Tibial artery (tissue), 4 donors: Measurements from ENCODE around the gene ARHGEF2.

Source experiments
- DNase-seq, 2 donors: peaks; one replicate each; pipeline ENCODE4 v3.0.0-alpha.2; 2019
- H3K27ac ChIP-seq, 2 donors: fragments of 200-600 bp; sonication (generic) in 1 of 2; 1 replicate in 1 of 2; 2 replicates in 1 of 2; pipeline ENCODE4 v1.5.1; 2018 to 2019; ENCODE audit warnings: mild to moderate bottlenecking in 1 of 2
- H3K27me3 ChIP-seq, 2 donors: fragments of 200-600 bp; sonication (generic) in 1 of 2; one replicate each; pipeline versions ENCODE4 v1.5.1 to v1.6.0; 2016 to 2019
- H3K36me3 ChIP-seq, 3 donors: fragments of 200-600 bp; sonication (generic) in 2 of 3; one replicate each; pipeline ENCODE4 v1.5.1; 2016 to 2019; ENCODE audit warnings: mild to moderate bottlenecking in 2 of 3
- H3K4me1 ChIP-seq, 4 donors: fragments of 200-600 bp; sonication (generic) in 2 of 4; 1 replicate in 3 of 4; 2 replicates in 1 of 4; pipeline ENCODE4 v1.5.1; 2016 to 2019
- H3K4me3 ChIP-seq, 2 donors: fragments of 200-600 bp; sonication (generic) in 1 of 2; 1 replicate in 1 of 2; 2 replicates in 1 of 2; pipeline ENCODE4 v1.5.1; 2018 to 2019; ENCODE audit warnings: mild to moderate bottlenecking in 2 of 2
- H3K9me3 ChIP-seq, 3 donors: fragments of 200-600 bp; sonication (generic) in 1 of 3; one replicate each; pipeline ENCODE4 v1.5.1; 2016 to 2019
- intact Hi-C: fragments of 100-400 bp; cut with DNase I; formaldehyde crosslinking; loops from one replicate; pipeline ENCODE4 v1.15.0; 2023; ENCODE audit warnings: low total_unique reads
- TF ChIP-seq, protein P1 (sequence below), 2 experiments: fragments of 200-600 bp in 1 of 2; fragments of 450-650 bp in 1 of 2; IDR thresholded peaks; one replicate each; pipeline ENCODE4 v1.5.1; 2017 to 2019; ENCODE audit warnings: antibody characterized with exemption in 2 of 2, mild to moderate bottlenecking in 1 of 2, moderate library complexity in 1 of 2

ARHGEF2 gene

GRCh38 chr1:155900161-155900560, 78.2 kb downstream of the ARHGEF2 start:
- H3K9me3 ChIP-seq, result no peaks in the 10 kb centered on the region
- no peak overlapping the region for H3K27ac ChIP-seq
- intact Hi-C loops, result no loop called here
- no peaks in the 10 kb centered on the region for H3K4me1 ChIP-seq
- no peak for DNase-seq
- H3K36me3 ChIP-seq, result peaks cover 65 to 87% (median 86%) of the 10 kb centered on the region in 3 donors
- no peak overlapping the region for H3K4me3 ChIP-seq
- TF ChIP-seq, protein P1, sequence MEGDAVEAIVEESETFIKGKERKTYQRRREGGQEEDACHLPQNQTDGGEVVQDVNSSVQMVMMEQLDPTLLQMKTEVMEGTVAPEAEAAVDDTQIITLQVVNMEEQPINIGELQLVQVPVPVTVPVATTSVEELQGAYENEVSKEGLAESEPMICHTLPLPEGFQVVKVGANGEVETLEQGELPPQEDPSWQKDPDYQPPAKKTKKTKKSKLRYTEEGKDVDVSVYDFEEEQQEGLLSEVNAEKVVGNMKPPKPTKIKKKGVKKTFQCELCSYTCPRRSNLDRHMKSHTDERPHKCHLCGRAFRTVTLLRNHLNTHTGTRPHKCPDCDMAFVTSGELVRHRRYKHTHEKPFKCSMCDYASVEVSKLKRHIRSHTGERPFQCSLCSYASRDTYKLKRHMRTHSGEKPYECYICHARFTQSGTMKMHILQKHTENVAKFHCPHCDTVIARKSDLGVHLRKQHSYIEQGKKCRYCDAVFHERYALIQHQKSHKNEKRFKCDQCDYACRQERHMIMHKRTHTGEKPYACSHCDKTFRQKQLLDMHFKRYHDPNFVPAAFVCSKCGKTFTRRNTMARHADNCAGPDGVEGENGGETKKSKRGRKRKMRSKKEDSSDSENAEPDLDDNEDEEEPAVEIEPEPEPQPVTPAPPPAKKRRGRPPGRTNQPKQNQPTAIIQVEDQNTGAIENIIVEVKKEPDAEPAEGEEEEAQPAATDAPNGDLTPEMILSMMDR (IDR thresholded peaks at IDR 0.05), result no peak
- no peaks in the 10 kb centered on the region for H3K27me3 ChIP-seq

DNA sequence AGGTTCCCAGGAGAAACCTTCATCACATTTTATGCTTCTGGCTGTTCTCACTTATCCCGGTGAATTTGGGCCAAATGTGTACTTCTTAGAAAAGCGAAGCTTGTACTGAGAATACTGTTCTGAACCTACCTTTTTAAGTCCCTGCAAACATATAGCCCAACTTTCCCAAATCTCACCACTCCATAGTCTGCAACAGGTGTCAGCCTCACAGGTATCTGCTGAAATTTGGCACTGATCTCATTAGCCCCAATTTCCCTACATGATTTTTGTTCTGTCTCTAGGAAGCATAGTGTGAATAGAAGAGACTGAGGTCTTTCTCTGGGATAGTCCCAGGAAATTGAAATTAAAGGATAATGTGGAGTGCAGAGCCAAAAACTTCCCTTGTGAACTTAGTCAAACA, 78.7 kb downstream of the ARHGEF2 start:
- intact Hi-C loops, result no loop called here
- no peaks in the 10 kb centered on the region for H3K9me3 ChIP-seq
- H3K27ac ChIP-seq, result no peak overlapping the region
- no peaks in the 10 kb centered on the region for H3K4me1 ChIP-seq
- no peaks in the 10 kb centered on the region for H3K27me3 ChIP-seq
- H3K4me3 ChIP-seq, result no peak overlapping the region
- TF ChIP-seq, protein P1 (IDR thresholded peaks at IDR 0.05), result no peak
- no peak for DNase-seq
- peaks cover 61 to 82% (median 81%) of the 10 kb centered on the region in 3 donors for H3K36me3 ChIP-seq

- H3K36me3 ChIP-seq, result peaks cover 53 to 74% (median 73%) of the 10 kb centered on the region in 3 donors
- intact Hi-C loops, result no loop called here
- TF ChIP-seq, protein P1 (IDR thresholded peaks at IDR 0.05), result no peak
Observed at GRCh38 chr1:155898888-155899287, 79.5 kb downstream of the ARHGEF2 start.

DNA sequence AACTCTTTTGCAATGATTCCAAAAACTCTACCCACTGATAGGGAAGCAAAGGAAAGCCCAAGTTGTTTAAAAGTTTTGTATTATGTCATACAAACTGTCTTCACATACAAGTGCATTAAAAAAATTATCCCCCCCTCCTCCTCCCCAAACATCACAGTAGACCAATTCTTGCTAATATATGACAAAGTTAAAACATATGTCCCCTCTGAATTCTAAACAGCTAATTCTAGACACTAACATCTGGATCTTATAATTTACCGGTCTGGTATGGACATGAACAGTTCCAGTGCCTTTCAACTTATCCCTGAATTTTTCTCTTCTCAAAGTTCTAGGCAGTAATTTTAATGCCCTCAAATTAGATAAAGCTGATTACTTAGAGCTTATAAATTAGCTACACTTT, 80.6 kb downstream of the ARHGEF2 start:
- H3K27ac ChIP-seq, result no peak overlapping the region
- H3K36me3 ChIP-seq, result peaks cover 41 to 63% (median 62%) of the 10 kb centered on the region in 3 donors
- H3K4me1 ChIP-seq, result peaks cover 0 to 16% (median 12%) of the 10 kb centered on the region in 4 donors
- no peaks in the 10 kb centered on the region for H3K27me3 ChIP-seq
- DNase-seq, result no peak
- intact Hi-C loops, result no loop called here
- H3K9me3 ChIP-seq, result no peaks in the 10 kb centered on the region
- TF ChIP-seq, protein P1 (IDR thresholded peaks at IDR 0.05), result no peak
- no peak overlapping the region for H3K4me3 ChIP-seq

More at GRCh38 chr1:155898888-155899287, 79.5 kb downstream of the ARHGEF2 start:
- H3K9me3 ChIP-seq, result no peaks in the 10 kb centered on the region
- H3K4me3 ChIP-seq, result no peak overlapping the region
- H3K4me1 ChIP-seq, result peaks cover 0 to 5% (median 2%) of the 10 kb centered on the region in 4 donors
- no peak overlapping the region for H3K27ac ChIP-seq
- no peaks in the 10 kb centered on the region for H3K27me3 ChIP-seq
- DNase-seq, result no peak
